IgD-negative memory B cell (primary cell): ENCODE data around the gene CDC42BPB. TPM values are rescaled to one million over a fixed set of nuclear protein-coding genes. Genes with fewer than 3 reads are reported as not detected.
A peak's percentile ranks its signal among the peaks of the same experiment; 100 is the strongest.

Experiments
- H3K27ac Mint-ChIP-seq, 3 donors: one replicate each; pipeline ENCODE4 v1.8.0; 2020 to 2022; ENCODE audit warnings: mild to moderate bottlenecking in 3 of 3, mixed read lengths in 3 of 3, moderate library complexity in 1 of 3
- H3K27me3 Mint-ChIP-seq: one replicate; pipeline ENCODE4 v1.8.0; 2021; ENCODE audit warnings: mixed read lengths
- H3K36me3 Mint-ChIP-seq: one replicate; pipeline ENCODE4 v1.8.0; 2020; ENCODE audit warnings: mild to moderate bottlenecking, mixed read lengths
- H3K4me1 Mint-ChIP-seq, 3 donors: one replicate each; pipeline ENCODE4 v1.8.0; 2020 to 2022; ENCODE audit warnings: mixed read lengths in 3 of 3, mild to moderate bottlenecking in 1 of 3
- H3K4me3 Mint-ChIP-seq, 4 donors: one replicate each; pipeline ENCODE4 v1.8.0; 2020 to 2022; ENCODE audit warnings: mild to moderate bottlenecking in 4 of 4, mixed read lengths in 4 of 4, moderate library complexity in 3 of 4
- H3K9me3 Mint-ChIP-seq, 3 donors: one replicate each; pipeline ENCODE4 v1.8.0; 2020 to 2021; ENCODE audit warnings: mixed read lengths in 3 of 3, mild to moderate bottlenecking in 1 of 3
- polyA plus RNA-seq: library from polyadenylated mRNA; unstranded; fragments of 300-500 nt; fragmentation: Illumina TruSeq; gene quantifications from one replicate; pipeline ENCODE4 v1.2.3, GENCODE V29; 2021

Gene CDC42BPB
- polyA plus RNA-seq, 1 donor from 2014 or later, result 1.2 TPM

- no peak overlapping the region for H3K27ac Mint-ChIP-seq
- no peaks in the 10 kb centered on the region for H3K27me3 Mint-ChIP-seq
- H3K9me3 Mint-ChIP-seq, result no peaks in the 10 kb centered on the region
Observed at GRCh38 chr14:102973706-102974285, 83.6 kb downstream of the CDC42BPB start.

GRCh38 chr14:102971836-102972606, 85.3 kb downstream of the CDC42BPB start:
- Mint-ChIP-seq H3K9me3 (no peaks in the 10 kb centered on the region), H3K4me1 (peaks cover 0 to 2% (median 1%) of the 10 kb centered on the region in 3 donors), H3K36me3 (peaks cover 6% of the 10 kb centered on the region), H3K27ac (no peak overlapping the region), H3K4me3 (no peak overlapping the region), H3K27me3 (no peaks in the 10 kb centered on the region)

More at GRCh38 chr14:102973706-102974285, 83.6 kb downstream of the CDC42BPB start:
- Mint-ChIP-seq H3K4me1 (peaks cover 0 to 2% (median 1%) of the 10 kb centered on the region in 3 donors), H3K4me3 (no peak overlapping the region), H3K36me3 (peaks cover 8% of the 10 kb centered on the region)

GRCh38 chr14:102971314-102971713, 86.0 kb downstream of the CDC42BPB start:
- Mint-ChIP-seq H3K36me3 (peaks cover 6% of the 10 kb centered on the region), H3K4me3 (no peak overlapping the region), H3K9me3 (no peaks in the 10 kb centered on the region), H3K4me1 (peaks cover 0 to 2% (median 1%) of the 10 kb centered on the region in 3 donors), H3K27me3 (no peaks in the 10 kb centered on the region), H3K27ac (no peak overlapping the region)

GRCh38 chr14:102970496-102970895, 86.9 kb downstream of the CDC42BPB start:
- H3K4me3 Mint-ChIP-seq, result no peak overlapping the region
- H3K9me3 Mint-ChIP-seq, result no peaks in the 10 kb centered on the region
- no peak overlapping the region for H3K27ac Mint-ChIP-seq
- peaks cover 0 to 2% (median 1%) of the 10 kb centered on the region in 3 donors for H3K4me1 Mint-ChIP-seq
- H3K27me3 Mint-ChIP-seq, result no peaks in the 10 kb centered on the region
- peaks cover 6% of the 10 kb centered on the region for H3K36me3 Mint-ChIP-seq

GRCh38 chr14:102969901-102970300, 87.4 kb downstream of the CDC42BPB start:
- H3K4me1 Mint-ChIP-seq, result peaks cover 0 to 2% (median 1%) of the 10 kb centered on the region in 3 donors
- no peak overlapping the region for H3K27ac Mint-ChIP-seq
- no peaks in the 10 kb centered on the region for H3K27me3 Mint-ChIP-seq
- H3K9me3 Mint-ChIP-seq, result no peaks in the 10 kb centered on the region
- H3K36me3 Mint-ChIP-seq, result peaks cover 6% of the 10 kb centered on the region
- H3K4me3 Mint-ChIP-seq, result peak overlapping the region in 1 of 4 donors; percentile 17

- H3K4me3 Mint-ChIP-seq, result peak overlapping the region in 1 of 4 donors; percentile 47
- no peaks in the 10 kb centered on the region for H3K9me3 Mint-ChIP-seq
- peaks cover 0 to 2% (median 1%) of the 10 kb centered on the region in 3 donors for H3K4me1 Mint-ChIP-seq
- no peaks in the 10 kb centered on the region for H3K27me3 Mint-ChIP-seq
- no peak overlapping the region for H3K27ac Mint-ChIP-seq
- peaks cover 6% of the 10 kb centered on the region for H3K36me3 Mint-ChIP-seq
Observed at GRCh38 chr14:102969060-102969791, 88.1 kb downstream of the CDC42BPB start.

- no peak overlapping the region for H3K4me3 Mint-ChIP-seq
- H3K36me3 Mint-ChIP-seq, result peaks cover 6% of the 10 kb centered on the region
- H3K27me3 Mint-ChIP-seq, result no peaks in the 10 kb centered on the region
- peaks cover 0 to 2% (median 1%) of the 10 kb centered on the region in 3 donors for H3K4me1 Mint-ChIP-seq
- H3K9me3 Mint-ChIP-seq, result no peaks in the 10 kb centered on the region
- H3K27ac Mint-ChIP-seq, result peak overlapping the region in 1 of 3 donors; percentile 23
Observed at GRCh38 chr14:102968306-102968705, 89.0 kb downstream of the CDC42BPB start.

GRCh38 chr14:102967506-102967795, 89.9 kb downstream of the CDC42BPB start:
- no peak overlapping the region for H3K4me3 Mint-ChIP-seq
- peaks cover 0 to 2% (median 0%) of the 10 kb centered on the region in 3 donors for H3K4me1 Mint-ChIP-seq
- no peaks in the 10 kb centered on the region for H3K9me3 Mint-ChIP-seq
- peaks cover 5% of the 10 kb centered on the region for H3K36me3 Mint-ChIP-seq
- no peaks in the 10 kb centered on the region for H3K27me3 Mint-ChIP-seq
- H3K27ac Mint-ChIP-seq, result no peak overlapping the region

GRCh38 chr14:102966681-102967505, 90.5 kb downstream of the CDC42BPB start:
- Mint-ChIP-seq H3K4me3 (no peak overlapping the region), H3K9me3 (no peaks in the 10 kb centered on the region), H3K36me3 (peaks cover 5% of the 10 kb centered on the region), H3K27ac (no peak overlapping the region), H3K4me1 (peaks cover 0 to 2% (median 0%) of the 10 kb centered on the region in 3 donors), H3K27me3 (no peaks in the 10 kb centered on the region)

GRCh38 chr14:102965971-102966655, 91.2 kb downstream of the CDC42BPB start:
- Mint-ChIP-seq H3K9me3 (no peaks in the 10 kb centered on the region), H3K27ac (peak overlapping the region in 1 of 3 donors; percentile 90)

GRCh38 chr14:102965282-102965681, 92.1 kb downstream of the CDC42BPB start:
- Mint-ChIP-seq H3K27me3 (no peaks in the 10 kb centered on the region), H3K27ac (no peak overlapping the region), H3K36me3 (peaks cover 3% of the 10 kb centered on the region), H3K4me3 (no peak overlapping the region), H3K9me3 (no peaks in the 10 kb centered on the region), H3K4me1 (no peaks in the 10 kb centered on the region)

More at GRCh38 chr14:102965971-102966655, 91.2 kb downstream of the CDC42BPB start:
- H3K27me3 Mint-ChIP-seq, result no peaks in the 10 kb centered on the region
- H3K36me3 Mint-ChIP-seq, result peaks cover 5% of the 10 kb centered on the region
- peaks cover 0 to 2% (median 0%) of the 10 kb centered on the region in 3 donors for H3K4me1 Mint-ChIP-seq
- no peak overlapping the region for H3K4me3 Mint-ChIP-seq

GRCh38 chr14:102964152-102964730, 93.1 kb downstream of the CDC42BPB start:
- H3K27ac Mint-ChIP-seq, result no peak overlapping the region
- H3K36me3 Mint-ChIP-seq, result peaks cover 3% of the 10 kb centered on the region
- no peak overlapping the region for H3K4me3 Mint-ChIP-seq
- H3K4me1 Mint-ChIP-seq, result no peaks in the 10 kb centered on the region
- no peaks in the 10 kb centered on the region for H3K27me3 Mint-ChIP-seq
- no peaks in the 10 kb centered on the region for H3K9me3 Mint-ChIP-seq

- H3K9me3 Mint-ChIP-seq, result no peaks in the 10 kb centered on the region
- H3K27ac Mint-ChIP-seq, result no peak overlapping the region
- H3K4me3 Mint-ChIP-seq, result no peak overlapping the region
- H3K27me3 Mint-ChIP-seq, result no peaks in the 10 kb centered on the region
- H3K4me1 Mint-ChIP-seq, result no peaks in the 10 kb centered on the region
- H3K36me3 Mint-ChIP-seq, result peaks cover 5% of the 10 kb centered on the region
Observed at GRCh38 chr14:102962111-102962627, 95.2 kb downstream of the CDC42BPB start.

- H3K4me1 Mint-ChIP-seq, result no peaks in the 10 kb centered on the region
- H3K27ac Mint-ChIP-seq, result no peak overlapping the region
- no peak overlapping the region for H3K4me3 Mint-ChIP-seq
- H3K27me3 Mint-ChIP-seq, result no peaks in the 10 kb centered on the region
- H3K9me3 Mint-ChIP-seq, result no peaks in the 10 kb centered on the region
- peaks cover 7% of the 10 kb centered on the region for H3K36me3 Mint-ChIP-seq
Observed at GRCh38 chr14:102958461-102958860, 98.9 kb downstream of the CDC42BPB start.
